Measurements from ENCODE around the gene CHSY3. TPM values are rescaled to one million over a fixed set of nuclear protein-coding genes. Genes with fewer than 3 reads are reported as not detected.

Gene CHSY3
- total RNA-seq, 1 donor from 2014 or later: 0.85 TPM

GRCh38 chr5:130164966-130165365 is 260.7 kb downstream of the CHSY3 start:
- H3K4me3 ChIP-seq: no peak overlapping the region
- TF ChIP-seq, protein P1, sequence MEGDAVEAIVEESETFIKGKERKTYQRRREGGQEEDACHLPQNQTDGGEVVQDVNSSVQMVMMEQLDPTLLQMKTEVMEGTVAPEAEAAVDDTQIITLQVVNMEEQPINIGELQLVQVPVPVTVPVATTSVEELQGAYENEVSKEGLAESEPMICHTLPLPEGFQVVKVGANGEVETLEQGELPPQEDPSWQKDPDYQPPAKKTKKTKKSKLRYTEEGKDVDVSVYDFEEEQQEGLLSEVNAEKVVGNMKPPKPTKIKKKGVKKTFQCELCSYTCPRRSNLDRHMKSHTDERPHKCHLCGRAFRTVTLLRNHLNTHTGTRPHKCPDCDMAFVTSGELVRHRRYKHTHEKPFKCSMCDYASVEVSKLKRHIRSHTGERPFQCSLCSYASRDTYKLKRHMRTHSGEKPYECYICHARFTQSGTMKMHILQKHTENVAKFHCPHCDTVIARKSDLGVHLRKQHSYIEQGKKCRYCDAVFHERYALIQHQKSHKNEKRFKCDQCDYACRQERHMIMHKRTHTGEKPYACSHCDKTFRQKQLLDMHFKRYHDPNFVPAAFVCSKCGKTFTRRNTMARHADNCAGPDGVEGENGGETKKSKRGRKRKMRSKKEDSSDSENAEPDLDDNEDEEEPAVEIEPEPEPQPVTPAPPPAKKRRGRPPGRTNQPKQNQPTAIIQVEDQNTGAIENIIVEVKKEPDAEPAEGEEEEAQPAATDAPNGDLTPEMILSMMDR (IDR thresholded peaks at IDR 0.05; ENCODE audit: borderline replicate concordance): no peak
- intact Hi-C loops (cut with micrococcal nuclease): no loop called here
- H3K27ac ChIP-seq (replicated peaks): no peak overlapping the region
- no peaks in the 10 kb centered on the region for H3K27me3 ChIP-seq (ENCODE audit: low read depth)
- no peak for DNase-seq
- no peaks in the 10 kb centered on the region for H3K4me1 ChIP-seq
- H3K9me3 ChIP-seq (replicated peaks): peaks cover 5% of the 10 kb centered on the region
- H3K36me3 ChIP-seq: no peaks in the 10 kb centered on the region

DNA sequence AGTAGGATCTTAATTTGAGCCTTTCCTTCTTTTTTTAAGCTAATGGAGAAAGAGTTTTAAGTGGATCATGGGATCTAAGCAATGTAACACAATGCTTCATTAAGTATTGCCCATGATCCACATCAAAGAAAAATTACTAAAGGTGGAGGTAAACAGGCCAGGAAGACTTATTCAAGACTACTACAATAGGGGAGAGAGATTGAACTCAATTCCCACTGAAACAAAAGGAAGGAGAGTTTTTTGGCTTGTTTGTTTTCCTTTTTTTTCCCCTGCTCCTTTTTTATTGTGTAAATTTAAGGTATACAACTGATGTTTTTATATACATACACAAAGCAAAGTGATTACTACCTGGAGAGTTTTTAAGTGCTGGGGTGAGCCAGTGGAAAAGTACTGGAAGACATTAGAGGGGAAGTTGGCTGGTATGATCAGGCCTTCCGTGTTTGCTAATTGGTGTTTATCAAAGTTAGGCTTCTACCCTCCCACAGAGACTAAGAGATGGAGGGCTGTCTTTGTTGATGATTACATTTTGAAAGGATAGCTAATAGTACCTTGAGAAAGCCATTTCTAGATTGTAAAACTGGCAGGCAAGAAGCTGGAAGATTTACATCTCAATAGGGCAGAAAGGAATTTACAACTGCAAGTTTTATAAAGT is 262.7 kb downstream of the CHSY3 start:
- intact Hi-C loops (cut with micrococcal nuclease): no loop called here
- DNase-seq: no peak
- TF ChIP-seq, protein P1 (IDR thresholded peaks at IDR 0.05; ENCODE audit: borderline replicate concordance): no peak
- Histone ChIP-seq H3K36me3 (no peaks in the 10 kb centered on the region), H3K9me3 (replicated peaks) (peaks cover 15% of the 10 kb centered on the region), H3K4me3 (no peak overlapping the region), H3K4me1 (no peaks in the 10 kb centered on the region), H3K27me3 (ENCODE audit: low read depth) (no peaks in the 10 kb centered on the region), H3K27ac (replicated peaks) (no peak overlapping the region)

GRCh38 chr5:130168211-130168610 is 263.9 kb downstream of the CHSY3 start:
- Histone ChIP-seq H3K9me3 (replicated peaks) (peaks cover 15% of the 10 kb centered on the region), H3K27ac (replicated peaks) (no peak overlapping the region), H3K36me3 (no peaks in the 10 kb centered on the region), H3K4me1 (no peaks in the 10 kb centered on the region), H3K27me3 (ENCODE audit: low read depth) (no peaks in the 10 kb centered on the region), H3K4me3 (no peak overlapping the region)
- intact Hi-C loops (cut with micrococcal nuclease): no loop called here
- no peak for DNase-seq
- TF ChIP-seq, protein P1 (IDR thresholded peaks at IDR 0.05; ENCODE audit: borderline replicate concordance): no peak

- no peak overlapping the region for H3K27ac ChIP-seq (replicated peaks)
- TF ChIP-seq, protein P1 (IDR thresholded peaks at IDR 0.05; ENCODE audit: borderline replicate concordance): no peak
- intact Hi-C loops (cut with micrococcal nuclease): no loop called here
- DNase-seq: no peak
- H3K27me3 ChIP-seq (ENCODE audit: low read depth): no peaks in the 10 kb centered on the region
- no peaks in the 10 kb centered on the region for H3K4me1 ChIP-seq
- no peaks in the 10 kb centered on the region for H3K36me3 ChIP-seq
- H3K4me3 ChIP-seq: no peak overlapping the region
- H3K9me3 ChIP-seq (replicated peaks): peaks cover 30% of the 10 kb centered on the region
These were observed 267.4 kb downstream of the CHSY3 start for GRCh38 chr5:130171699-130172098.

- Histone ChIP-seq H3K4me3 (no peak overlapping the region), H3K4me1 (no peaks in the 10 kb centered on the region), H3K27ac (replicated peaks) (no peak overlapping the region), H3K36me3 (no peaks in the 10 kb centered on the region), H3K27me3 (ENCODE audit: low read depth) (no peaks in the 10 kb centered on the region), H3K9me3 (replicated peaks) (no peaks in the 10 kb centered on the region)
- no peak for DNase-seq
- intact Hi-C loops (cut with micrococcal nuclease): no loop called here
- TF ChIP-seq, protein P1 (IDR thresholded peaks at IDR 0.05; ENCODE audit: borderline replicate concordance): no peak
These were observed 278.9 kb downstream of the CHSY3 start for GRCh38 chr5:130183115-130183514.
